ENCODE data around the gene GRID2. TPM values are rescaled to one million over a fixed set of nuclear protein-coding genes. Genes with fewer than 3 reads are reported as not detected.

The GRID2 gene
- total RNA-seq, 1 donor from 2014 or later = not detected

- H3K36me3 ChIP-seq = no peaks in the 10 kb centered on the region
- no peak overlapping the region for H3K27ac ChIP-seq
- no peak overlapping the region for H3K4me3 ChIP-seq
- H3K27me3 ChIP-seq = no peaks in the 10 kb centered on the region
- DNase-seq (ENCODE audit: extremely low spot score in 2 of 2) = no peak
- H3K4me1 ChIP-seq = no peaks in the 10 kb centered on the region
- intact Hi-C loops (cut with DNase I) = no loop called here
- no peaks in the 10 kb centered on the region for H3K9me3 ChIP-seq
- TF ChIP-seq CTCF (IDR thresholded peaks at IDR 0.05) (no peak), POLR2A (IDR thresholded peaks at IDR 0.05) (no peak), POLR2AphosphoS5 (IDR thresholded peaks at IDR 0.05; ENCODE audit: insufficient read depth in 1 of 2, low read depth in 1 of 2) (no peak)
These were observed 1385.2 kb downstream of the GRID2 start for GRCh38 chr4:93688978-93689377.

- Histone ChIP-seq H3K4me3 (no peak overlapping the region), H3K9me3 (no peaks in the 10 kb centered on the region), H3K27ac (no peak overlapping the region), H3K27me3 (no peaks in the 10 kb centered on the region), H3K36me3 (no peaks in the 10 kb centered on the region), H3K4me1 (no peaks in the 10 kb centered on the region)
- DNase-seq (ENCODE audit: extremely low spot score in 2 of 2) = no peak
- intact Hi-C loops (cut with DNase I) = no loop called here
- TF ChIP-seq POLR2A (IDR thresholded peaks at IDR 0.05) = no peak
- TF ChIP-seq POLR2AphosphoS5 (IDR thresholded peaks at IDR 0.05; ENCODE audit: insufficient read depth in 1 of 2, low read depth in 1 of 2) = no peak
- no peak for TF ChIP-seq CTCF (IDR thresholded peaks at IDR 0.05)
These were observed 1389.4 kb downstream of the GRID2 start for GRCh38 chr4:93693141-93693540.

- DNase-seq (ENCODE audit: extremely low spot score in 2 of 2) = no peak
- intact Hi-C loops (cut with DNase I) = no loop called here
- Histone ChIP-seq H3K9me3 (no peaks in the 10 kb centered on the region), H3K36me3 (no peaks in the 10 kb centered on the region), H3K27ac (no peak overlapping the region), H3K4me3 (no peak overlapping the region), H3K4me1 (no peaks in the 10 kb centered on the region), H3K27me3 (no peaks in the 10 kb centered on the region)
- TF ChIP-seq POLR2AphosphoS5 (IDR thresholded peaks at IDR 0.05; ENCODE audit: insufficient read depth in 1 of 2, low read depth in 1 of 2) = no peak
- no peak for TF ChIP-seq POLR2A (IDR thresholded peaks at IDR 0.05)
- no peak for TF ChIP-seq CTCF (IDR thresholded peaks at IDR 0.05)
These were observed 1394.9 kb downstream of the GRID2 start for GRCh38 chr4:93698686-93699085.

GRCh38 chr4:93700571-93700970 lies 1396.8 kb downstream of the GRID2 start:
- no peaks in the 10 kb centered on the region for H3K9me3 ChIP-seq
- H3K4me3 ChIP-seq = no peak overlapping the region
- no peak for DNase-seq (ENCODE audit: extremely low spot score in 2 of 2)
- no peaks in the 10 kb centered on the region for H3K4me1 ChIP-seq
- TF ChIP-seq CTCF (IDR thresholded peaks at IDR 0.05) = no peak
- no peak for TF ChIP-seq POLR2A (IDR thresholded peaks at IDR 0.05)
- TF ChIP-seq POLR2AphosphoS5 (IDR thresholded peaks at IDR 0.05; ENCODE audit: insufficient read depth in 1 of 2, low read depth in 1 of 2) = no peak
- no peak overlapping the region for H3K27ac ChIP-seq
- no peaks in the 10 kb centered on the region for H3K36me3 ChIP-seq
- H3K27me3 ChIP-seq = no peaks in the 10 kb centered on the region
- intact Hi-C loops (cut with DNase I) = no loop called here

- Histone ChIP-seq H3K27ac (no peak overlapping the region), H3K27me3 (no peaks in the 10 kb centered on the region), H3K4me3 (no peak overlapping the region), H3K4me1 (no peaks in the 10 kb centered on the region), H3K9me3 (no peaks in the 10 kb centered on the region), H3K36me3 (no peaks in the 10 kb centered on the region)
- DNase-seq (ENCODE audit: extremely low spot score in 2 of 2) = no peak
- TF ChIP-seq CTCF (IDR thresholded peaks at IDR 0.05) (no peak), POLR2A (IDR thresholded peaks at IDR 0.05) (no peak), POLR2AphosphoS5 (IDR thresholded peaks at IDR 0.05; ENCODE audit: insufficient read depth in 1 of 2, low read depth in 1 of 2) (no peak)
- intact Hi-C loops (cut with DNase I) = no loop called here
These were observed 1406.5 kb downstream of the GRID2 start for GRCh38 chr4:93710101-93710846.
